ENCODE results near the gene RAB6B.

RAB6B gene

GRCh38 chr3:133837487-133838295 is 58.0 kb downstream of the RAB6B start:
- CTCF ChIA-PET, result no interaction called here

GRCh38 chr3:133836497-133837158 is 59.1 kb downstream of the RAB6B start:
- H3K9me3 ChIP-seq (ENCODE audit: control insufficient read depth, insufficient read depth, low read depth, low read length), result no peaks in the 10 kb centered on the region
- CTCF ChIA-PET, result no interaction called here
- H3K4me1 ChIP-seq (ENCODE audit: control insufficient read depth, insufficient read depth, low read length), result no peaks in the 10 kb centered on the region
- TF ChIP-seq ZIC2 (tag by site-specific recombination; IDR thresholded peaks at IDR 0.05) (no peak), ZNF558 (tag by site-specific recombination; IDR thresholded peaks at IDR 0.05) (no peak), KLF1 (tag by site-specific recombination; IDR thresholded peaks at IDR 0.05) (no peak), ZNF747 (tag by site-specific recombination; IDR thresholded peaks at IDR 0.05) (no peak), ZNF335 (tag by site-specific recombination; conservative IDR thresholded peaks at IDR 0.05) (no peak), ATF2 (tag by site-specific recombination; IDR thresholded peaks at IDR 0.05; ENCODE audit: low read depth) (no peak), ZNF623 (tag by site-specific recombination; IDR thresholded peaks at IDR 0.05) (no peak), ZNF544 (tag by site-specific recombination; IDR thresholded peaks at IDR 0.05) (no peak), ZBTB10 (tag by site-specific recombination; IDR thresholded peaks at IDR 0.05) (no peak), HOXC10 (CRISPR knock-in tag; IDR thresholded peaks at IDR 0.05) (no peak), ZNF521 (tag by site-specific recombination; IDR thresholded peaks at IDR 0.05) (no peak)
- POLR2A ChIA-PET, result no interaction called here
- H3K27ac ChIP-seq (ENCODE audit: extremely low read depth, low read depth, low read length), result no peak overlapping the region
- H3K36me3 ChIP-seq (ENCODE audit: control insufficient read depth in 2 of 2, insufficient read depth in 1 of 2, low read length in 2 of 2), result peaks cover 0 to 71% of the 10 kb centered on the region in 2 experiments; a peak in 1 of 3 replicates
- no peak overlapping the region for H3K4me3 ChIP-seq (ENCODE audit: low read depth, low read length)

More at GRCh38 chr3:133837487-133838295, 58.0 kb downstream of the RAB6B start:
- H3K36me3 ChIP-seq (ENCODE audit: control insufficient read depth in 2 of 2, insufficient read depth in 1 of 2, low read length in 2 of 2), result peaks cover 0 to 63% of the 10 kb centered on the region in 2 experiments; a peak in 1 of 3 replicates
- H3K4me3 ChIP-seq (ENCODE audit: low read depth, low read length), result no peak overlapping the region
- no peaks in the 10 kb centered on the region for H3K9me3 ChIP-seq (ENCODE audit: control insufficient read depth, insufficient read depth, low read depth, low read length)
- POLR2A ChIA-PET, result no interaction called here
- no peak for TF ChIP-seq ZNF366 (tag by site-specific recombination; conservative IDR thresholded peaks at IDR 0.05)
- TF ChIP-seq ZFP41 (tag by site-specific recombination; IDR thresholded peaks at IDR 0.05; ENCODE audit: borderline replicate concordance), result no peak
- no peak for TF ChIP-seq ZNF449 (tag by site-specific recombination; IDR thresholded peaks at IDR 0.05)
- no peak for TF ChIP-seq ZNF776 (tag by site-specific recombination; IDR thresholded peaks at IDR 0.05; ENCODE audit: borderline replicate concordance)
- TF ChIP-seq ZNF37A (tag by site-specific recombination; IDR thresholded peaks at IDR 0.05), result no peak
- no peak for TF ChIP-seq SETDB1 (IDR thresholded peaks at IDR 0.05; ENCODE audit: insufficient read length, low read length)
- TF ChIP-seq ZNF311 (tag by site-specific recombination; IDR thresholded peaks at IDR 0.05; ENCODE audit: borderline replicate concordance), result no peak
- TF ChIP-seq ZNF121 (tag by site-specific recombination; IDR thresholded peaks at IDR 0.05), result no peak
- no peak for TF ChIP-seq ZNF350 (tag by site-specific recombination; IDR thresholded peaks at IDR 0.05)
- no peak for TF ChIP-seq ZFP3 (tag by site-specific recombination; IDR thresholded peaks at IDR 0.05; ENCODE audit: low read depth)
- TF ChIP-seq HOXA7 (CRISPR knock-in tag; IDR thresholded peaks at IDR 0.05; ENCODE audit: borderline replicate concordance), result no peak
- no peak for TF ChIP-seq ZNF623 (tag by site-specific recombination; IDR thresholded peaks at IDR 0.05)
- no peak for TF ChIP-seq SP7 (tag by site-specific recombination; IDR thresholded peaks at IDR 0.05)
- no peak for TF ChIP-seq REST (tag by site-specific recombination; IDR thresholded peaks at IDR 0.05)
- H3K4me1 ChIP-seq (ENCODE audit: control insufficient read depth, insufficient read depth, low read length), result no peaks in the 10 kb centered on the region
- H3K27ac ChIP-seq (ENCODE audit: extremely low read depth, low read depth, low read length), result no peak overlapping the region

All from HEK293 (cell line).